NB4 (cell line): Measurements from ENCODE around the gene ADCY1.
"Not testable (repeated sequence)": the region's sequence is repeated elsewhere in the genome, so short reads cannot be mapped to it uniquely, and the experiment has no call there.

Experiments
- DNase-seq: peaks from one replicate; pipeline ENCODE4 v3.0.0; 2010; ENCODE audit warnings: low read depth
- H3K4me3 ChIP-seq: one replicate; pipeline ENCODE4 v1.5.1; 2011; ENCODE audit warnings: mild to moderate bottlenecking, low read depth, low read length, moderate library complexity
- MYC ChIP-seq: IDR thresholded peaks from 2 replicates; pipeline ENCODE4 v1.6.1; 2011; ENCODE audit warnings: low read depth, low read length
- POLR2A ChIP-seq: IDR thresholded peaks from 2 replicates; pipeline ENCODE4 v1.6.1; 2011; ENCODE audit warnings: mild to moderate bottlenecking; ENCODE audit not compliant: insufficient read length; ENCODE audit errors: extremely low read depth
- TF ChIP-seq, protein P1 (sequence below): IDR thresholded peaks from 2 replicates; pipeline ENCODE4 v1.6.1; 2011; ENCODE audit warnings: low read depth, low read length
- TF ChIP-seq, protein P2 (sequence below): IDR thresholded peaks from one replicate; pipeline ENCODE4 v1.5.1; 2012; ENCODE audit warnings: low read depth, low read length

Gene ADCY1

DNA sequence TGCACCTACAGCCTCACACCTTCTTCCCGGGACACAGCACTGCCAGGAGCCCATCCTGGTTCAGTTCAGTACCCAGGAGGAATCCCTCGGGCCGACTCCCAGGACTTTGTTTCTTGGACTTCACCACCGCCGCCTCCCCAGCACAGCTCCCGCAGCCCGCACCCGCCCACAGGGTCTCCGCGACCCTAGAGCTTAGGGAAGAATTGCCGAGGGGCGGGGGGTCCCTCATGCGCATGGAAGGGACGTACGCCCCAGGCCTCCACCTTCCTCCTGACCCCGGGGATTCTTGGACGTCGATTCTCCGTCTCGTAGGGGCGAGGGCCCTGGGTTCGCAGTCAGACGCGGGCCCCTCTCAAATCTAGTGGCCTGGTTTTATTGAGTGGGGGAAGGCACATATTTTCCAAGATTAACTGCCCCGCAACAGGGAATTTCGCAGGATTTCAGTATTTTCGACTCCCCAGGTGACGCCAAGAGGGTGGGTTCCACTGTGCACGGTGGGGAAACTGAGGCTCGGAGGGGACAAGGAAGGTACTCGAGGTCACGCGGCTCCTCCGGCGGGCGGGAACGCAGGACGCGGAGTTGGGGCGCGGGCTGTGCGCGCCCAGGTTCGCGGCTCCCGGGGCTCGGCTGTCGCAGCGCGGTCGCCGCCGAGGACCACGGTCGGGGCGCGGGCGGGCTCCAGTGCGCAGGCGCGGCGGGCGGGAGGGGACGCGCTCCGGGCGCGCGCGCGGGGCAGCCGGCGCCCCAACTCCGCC lies at the start of gene ADCY1:
Gene ADCY1 (plus strand): TSS at position 708 of the 755 bp plus-strand sequence. CDS start 176 bp downstream, outside the sequence.
- no peak within 1 kb of the TSS for H3K4me3 ChIP-seq
- no peak for DNase-seq
- TF ChIP-seq POLR2A = no peak
- TF ChIP-seq, protein P1, sequence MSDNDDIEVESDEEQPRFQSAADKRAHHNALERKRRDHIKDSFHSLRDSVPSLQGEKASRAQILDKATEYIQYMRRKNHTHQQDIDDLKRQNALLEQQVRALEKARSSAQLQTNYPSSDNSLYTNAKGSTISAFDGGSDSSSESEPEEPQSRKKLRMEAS = no peak
- no peak for TF ChIP-seq MYC
- TF ChIP-seq, protein P2, sequence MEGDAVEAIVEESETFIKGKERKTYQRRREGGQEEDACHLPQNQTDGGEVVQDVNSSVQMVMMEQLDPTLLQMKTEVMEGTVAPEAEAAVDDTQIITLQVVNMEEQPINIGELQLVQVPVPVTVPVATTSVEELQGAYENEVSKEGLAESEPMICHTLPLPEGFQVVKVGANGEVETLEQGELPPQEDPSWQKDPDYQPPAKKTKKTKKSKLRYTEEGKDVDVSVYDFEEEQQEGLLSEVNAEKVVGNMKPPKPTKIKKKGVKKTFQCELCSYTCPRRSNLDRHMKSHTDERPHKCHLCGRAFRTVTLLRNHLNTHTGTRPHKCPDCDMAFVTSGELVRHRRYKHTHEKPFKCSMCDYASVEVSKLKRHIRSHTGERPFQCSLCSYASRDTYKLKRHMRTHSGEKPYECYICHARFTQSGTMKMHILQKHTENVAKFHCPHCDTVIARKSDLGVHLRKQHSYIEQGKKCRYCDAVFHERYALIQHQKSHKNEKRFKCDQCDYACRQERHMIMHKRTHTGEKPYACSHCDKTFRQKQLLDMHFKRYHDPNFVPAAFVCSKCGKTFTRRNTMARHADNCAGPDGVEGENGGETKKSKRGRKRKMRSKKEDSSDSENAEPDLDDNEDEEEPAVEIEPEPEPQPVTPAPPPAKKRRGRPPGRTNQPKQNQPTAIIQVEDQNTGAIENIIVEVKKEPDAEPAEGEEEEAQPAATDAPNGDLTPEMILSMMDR = no peak

DNA sequence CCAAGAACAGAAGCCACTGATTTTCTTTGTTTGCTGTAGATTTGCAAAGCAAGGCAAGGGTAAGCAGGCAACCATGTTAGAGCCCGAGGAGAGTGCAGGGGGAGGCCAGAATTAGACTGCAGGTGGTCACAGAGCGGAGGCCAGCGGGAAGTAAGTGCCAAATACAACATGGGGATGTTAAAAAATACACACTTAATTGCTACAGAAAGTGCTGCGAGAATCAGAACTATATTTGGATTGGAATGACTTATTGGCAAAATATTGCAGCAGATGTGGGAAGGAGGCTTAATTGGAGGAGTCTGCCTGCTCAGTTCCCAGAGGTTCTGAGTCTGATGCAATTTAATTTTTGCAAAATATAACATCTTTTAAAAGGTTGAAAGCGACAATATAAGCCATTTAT lies 49.7 kb upstream of the ADCY1 start:
- TF ChIP-seq POLR2A (no peak), MYC (no peak)
- TF ChIP-seq, protein P1 = no peak
- TF ChIP-seq, protein P2 = no peak
- no peak overlapping the region for H3K4me3 ChIP-seq
- no peak for DNase-seq

DNA sequence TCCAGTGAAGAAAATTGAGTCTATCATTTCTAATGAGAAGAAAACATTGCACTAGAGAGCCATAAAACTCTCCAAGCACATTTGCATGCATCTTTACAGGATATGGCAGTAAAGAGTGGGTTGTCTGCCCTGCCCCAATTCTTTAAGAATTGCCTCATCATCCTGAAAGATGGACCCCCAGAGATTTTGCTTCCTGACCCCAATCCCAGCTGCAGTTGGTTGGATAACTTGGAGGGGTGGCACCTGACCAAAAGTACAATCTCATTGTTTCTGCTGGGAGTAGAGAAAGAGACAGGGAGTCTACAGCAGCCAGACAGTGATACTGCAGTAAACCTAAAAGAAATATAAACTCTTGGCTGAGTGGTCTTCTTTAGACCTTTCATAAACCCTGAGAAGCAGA lies 49.1 kb upstream of the ADCY1 start:
- no peak overlapping the region for H3K4me3 ChIP-seq
- DNase-seq = no peak
- TF ChIP-seq, protein P1 = no peak
- TF ChIP-seq POLR2A (no peak), MYC (no peak)
- TF ChIP-seq, protein P2 = no peak

DNA sequence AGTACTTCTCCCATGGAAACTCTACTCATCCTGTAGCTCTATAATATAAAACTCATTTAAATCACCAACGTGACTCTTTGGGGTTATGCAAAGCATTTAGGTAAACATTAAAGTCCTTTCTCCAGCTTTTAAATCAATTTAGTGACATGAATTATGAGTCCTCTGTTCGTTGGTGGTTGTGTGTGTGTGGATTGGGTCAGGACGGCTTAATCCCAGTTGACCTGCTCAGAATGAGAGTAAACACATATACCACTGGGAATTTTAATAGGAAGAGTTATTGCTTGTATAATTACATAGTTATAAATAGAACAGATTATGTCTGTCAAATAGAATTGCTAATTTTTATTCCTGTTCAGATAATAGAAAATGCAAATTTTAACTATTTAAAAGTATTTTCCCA lies 30.7 kb upstream of the ADCY1 start:
- H3K4me3 ChIP-seq = no peak overlapping the region
- no peak for TF ChIP-seq POLR2A
- no peak for TF ChIP-seq MYC
- TF ChIP-seq, protein P2 = no peak
- TF ChIP-seq, protein P1 = no peak
- no peak for DNase-seq

DNA sequence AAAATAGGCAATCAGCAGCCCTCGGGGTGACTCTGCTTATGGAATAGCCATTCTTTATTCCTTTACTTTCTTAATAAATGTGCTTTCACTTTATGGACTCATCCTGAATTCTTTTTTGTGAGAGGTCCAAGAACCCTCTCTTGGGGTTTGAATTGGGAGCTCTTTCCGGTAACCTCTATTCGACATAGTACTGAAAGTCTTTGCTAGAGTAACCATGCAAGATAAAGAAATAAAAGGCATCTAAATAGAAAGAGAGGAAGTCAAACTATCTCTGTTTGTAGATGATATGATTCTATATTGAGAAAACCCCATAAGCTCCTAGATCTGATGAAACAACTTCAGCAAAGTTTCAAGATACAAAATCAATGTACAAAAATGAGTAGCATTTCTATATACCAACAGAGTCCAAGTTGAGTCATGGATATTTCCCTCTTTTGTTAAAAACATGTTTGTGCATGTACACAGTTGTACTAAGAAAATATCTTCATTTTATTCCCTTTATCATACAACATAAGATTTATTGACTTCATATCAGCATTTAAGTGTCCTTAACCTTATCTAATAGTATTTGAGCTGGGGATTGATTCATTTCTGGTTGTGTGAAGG lies 29.0 kb upstream of the ADCY1 start:
- not testable (repeated sequence) for H3K4me3 ChIP-seq, DNase-seq

DNA sequence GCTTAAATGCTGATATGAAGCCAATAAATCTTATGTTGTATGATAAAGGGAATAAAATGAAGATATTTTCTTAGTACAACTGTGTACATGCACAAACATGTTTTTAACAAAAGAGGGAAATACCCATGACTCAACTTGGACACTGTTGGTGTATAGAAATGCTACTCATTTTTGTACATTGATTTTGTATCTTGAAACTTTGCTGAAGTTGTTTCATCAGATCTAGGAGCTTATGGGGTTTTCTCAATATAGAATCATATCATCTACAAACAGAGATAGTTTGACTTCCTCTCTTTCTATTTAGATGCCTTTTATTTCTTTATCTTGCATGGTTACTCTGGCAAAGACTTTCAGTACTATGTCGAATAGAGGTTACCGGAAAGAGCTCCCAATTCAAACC lies 25.3 kb upstream of the ADCY1 start:
- DNase-seq, H3K4me3 ChIP-seq: not testable (repeated sequence)

DNA sequence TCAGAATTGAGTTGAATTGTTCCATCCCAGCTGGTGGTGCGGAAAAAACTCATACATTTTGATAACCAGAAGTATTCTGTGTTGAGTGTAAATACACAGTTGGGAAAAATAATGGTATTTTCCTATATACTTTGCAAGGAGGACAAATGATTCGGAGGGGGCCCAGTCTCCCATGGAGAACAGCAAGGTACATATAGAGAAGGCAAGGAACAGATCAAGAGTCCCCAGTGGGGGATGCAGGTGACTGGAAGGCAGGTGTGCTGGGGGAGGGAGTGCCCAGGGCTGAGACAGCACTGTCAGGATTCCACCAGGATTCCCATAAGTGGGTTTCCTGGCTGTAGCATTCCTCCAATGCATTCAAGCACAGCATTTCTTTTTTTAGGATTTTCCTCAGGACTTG lies 10.8 kb upstream of the ADCY1 start:
- TF ChIP-seq POLR2A (no peak), MYC (no peak)
- TF ChIP-seq, protein P2 = no peak
- no peak overlapping the region for H3K4me3 ChIP-seq
- no peak for DNase-seq
